Neuronal stem cell (in vitro differentiated cells): ENCODE data around the gene TTC32.
A peak's percentile ranks its signal among the peaks of the same experiment; 100 is the strongest.

Experiments used
- DNase-seq: peaks from one replicate; pipeline ENCODE4 v3.0.0-alpha.2; 2013; ENCODE audit warnings: low spot score
- H2AFZ ChIP-seq: one replicate; pipeline ENCODE4 v1.6.1; 2013; ENCODE audit warnings: mild to moderate bottlenecking, low read length, inconsistent platforms
- H2AK5ac ChIP-seq: 2 replicates; pipeline ENCODE4 v1.6.1; 2013; ENCODE audit warnings: low read depth, mild to moderate bottlenecking, inconsistent platforms, low read length, moderate library complexity, mixed read lengths
- H2BK120ac ChIP-seq: 2 replicates; pipeline ENCODE4 v1.6.1; 2013; ENCODE audit warnings: low read depth, mild to moderate bottlenecking, inconsistent platforms, low read length, moderate library complexity, mixed read lengths
- H2BK12ac ChIP-seq: one replicate; pipeline ENCODE4 v1.6.1; 2013; ENCODE audit warnings: low read length, inconsistent platforms
- H2BK15ac ChIP-seq: 2 replicates; pipeline ENCODE4 v1.6.1; 2013; ENCODE audit warnings: mild to moderate bottlenecking, low read length, inconsistent platforms, mixed read lengths
- H2BK5ac ChIP-seq: one replicate; pipeline ENCODE4 v1.6.1; 2013; ENCODE audit warnings: inconsistent platforms, mild to moderate bottlenecking, low read length, moderate library complexity
- H3K14ac ChIP-seq: one replicate; pipeline ENCODE4 v1.6.1; 2013; ENCODE audit warnings: low read length, inconsistent platforms
- H3K18ac ChIP-seq: 2 replicates; pipeline ENCODE4 v1.6.1; 2013; ENCODE audit warnings: low read length, inconsistent platforms
- H3K23ac ChIP-seq: 2 replicates; pipeline ENCODE4 v1.6.1; 2013; ENCODE audit warnings: low read depth, mild to moderate bottlenecking, mixed read lengths, low read length, inconsistent platforms; ENCODE audit not compliant: poor library complexity
- H3K27ac ChIP-seq: replicated peaks from 3 replicates; pipeline ENCODE4 v1.5.1; 2013; ENCODE audit warnings: low read length, inconsistent platforms
- H3K27me3 ChIP-seq, 3 experiments: 2 replicates each; pipeline ENCODE4 v1.6.1; 2013; ENCODE audit warnings: low read length in 3 of 3, mild to moderate bottlenecking in 2 of 3, inconsistent platforms in 1 of 3, low read depth in 1 of 3, mixed read lengths in 1 of 3, moderate library complexity in 1 of 3; ENCODE audit not compliant: control insufficient read depth in 3 of 3, insufficient read depth in 3 of 3
- H3K36me3 ChIP-seq, 2 donors: replicated peaks in 1 of 2; 2 replicates each; pipeline ENCODE4 v1.6.1; 2013; ENCODE audit warnings: low read length in 2 of 2; ENCODE audit not compliant: control insufficient read depth in 2 of 2, insufficient read depth in 2 of 2
- H3K4ac ChIP-seq: 2 replicates; pipeline ENCODE4 v1.6.1; 2013; ENCODE audit warnings: inconsistent platforms, mild to moderate bottlenecking, low read length, moderate library complexity
- H3K4me1 ChIP-seq, 2 donors: 1 replicate in 1 of 2; 2 replicates in 1 of 2; pipeline ENCODE4 v1.6.1; 2013; ENCODE audit warnings: low read length in 2 of 2, low read depth in 1 of 2; ENCODE audit not compliant: control insufficient read depth in 2 of 2, insufficient read depth in 1 of 2
- H3K4me2 ChIP-seq: one replicate; pipeline ENCODE4 v1.6.1; 2013; ENCODE audit warnings: mild to moderate bottlenecking, low read length, inconsistent platforms; ENCODE audit not compliant: insufficient read depth, poor library complexity, severe bottlenecking
- H3K4me3 ChIP-seq, 2 donors: 2 replicates each; pipeline ENCODE4 v1.5.1; 2013; ENCODE audit warnings: low read length in 2 of 2, mild to moderate bottlenecking in 2 of 2, inconsistent platforms in 1 of 2, moderate library complexity in 1 of 2
- H3K79me1 ChIP-seq: one replicate; pipeline ENCODE4 v1.6.1; 2013; ENCODE audit warnings: low read depth, mild to moderate bottlenecking, inconsistent platforms, low read length, moderate library complexity
- H3K9ac ChIP-seq: one replicate; pipeline ENCODE4 v1.6.1; 2013; ENCODE audit warnings: mild to moderate bottlenecking, low read depth, low read length, inconsistent platforms; ENCODE audit not compliant: poor library complexity
- H3K9me3 ChIP-seq, 2 donors: replicated peaks in 1 of 2; 2 replicates each; pipeline versions ENCODE3 to v1.6.1; 2013; ENCODE audit warnings: low read length in 2 of 2, mild to moderate bottlenecking in 2 of 2, inconsistent platforms in 1 of 2, low read depth in 1 of 2, mixed read lengths in 1 of 2, moderate library complexity in 1 of 2; ENCODE audit not compliant: control insufficient read depth in 2 of 2, insufficient read depth in 1 of 2
- H4K8ac ChIP-seq: one replicate; pipeline ENCODE4 v1.6.1; 2013; ENCODE audit warnings: low read depth, mild to moderate bottlenecking, inconsistent platforms, low read length, moderate library complexity
- H4K91ac ChIP-seq: one replicate; pipeline ENCODE4 v1.6.1; 2013; ENCODE audit warnings: low read length, low read depth, mild to moderate bottlenecking, inconsistent platforms; ENCODE audit not compliant: poor library complexity
- WGBS, 2 donors: extraction: QIAGEN DNeasy Blood & Tissue Kit; methylation state at CpG; one replicate each; pipeline ENCODE4 v1.1.7; 2013; ENCODE audit warnings: missing lambda C conversion rate in 2 of 2, mixed read lengths in 1 of 2; ENCODE audit not compliant: insufficient read length in 2 of 2, insufficient replicate concordance in 1 of 2; ENCODE audit errors: extremely low coverage in 2 of 2; 5-methylcytosine and 5-hydroxymethylcytosine counted together

Gene TTC32

DNA sequence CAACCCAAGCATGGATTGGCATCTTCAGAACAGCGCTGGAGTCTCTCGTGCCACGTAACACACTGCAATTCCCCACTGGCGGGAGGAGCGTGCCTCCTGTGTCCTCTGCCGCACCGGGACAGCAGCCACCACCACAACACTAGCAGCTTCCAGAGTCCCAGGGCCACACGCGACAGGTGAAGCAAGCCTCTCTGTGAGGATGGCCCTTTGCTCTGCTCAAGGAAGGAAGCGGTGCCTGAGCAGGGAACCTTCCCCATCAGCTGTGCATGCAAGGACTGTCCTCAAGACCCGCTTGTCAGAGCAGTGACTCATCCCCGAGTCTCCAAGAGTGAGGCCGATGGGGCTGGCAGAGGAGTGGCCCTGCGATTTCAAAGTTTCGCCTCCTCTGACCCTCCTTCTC is 44.0 kb downstream of the TTC32 start:
- Histone ChIP-seq H2AFZ (no peak overlapping the region), H3K23ac (peak overlapping the region; percentile 59), H3K4me1 (no peaks in the 10 kb centered on the region), H4K91ac (no peak overlapping the region), H2BK15ac (peak overlapping the region; percentile 13), H2BK5ac (no peak overlapping the region), H3K18ac (peak overlapping the region; percentile 72), H3K14ac (peak overlapping the region; percentile 73), H2AK5ac (no peak overlapping the region), H3K4me2 (no peak overlapping the region), H3K27ac (no peak overlapping the region), H3K4me3 (no peak overlapping the region), H3K79me1 (peaks cover 3% of the 10 kb centered on the region), H3K9ac (peak overlapping the region; percentile 57), H3K27me3 (peaks cover 0 to 46% (median 0%) of the 10 kb centered on the region in 3 experiments), H3K4ac (no peak overlapping the region), H2BK12ac (no peak overlapping the region), H3K9me3 (no peaks in the 10 kb centered on the region), H4K8ac (no peak overlapping the region), H3K36me3 (no peaks in the 10 kb centered on the region), H2BK120ac (no peak overlapping the region)
- no peak for DNase-seq
- WGBS, 2 donors: no CpG with 5 or more reads among the region's 15 CpGs

GRCh38 chr2:19857100-19857499 is 44.7 kb downstream of the TTC32 start:
- Histone ChIP-seq H3K27me3 (peaks cover 0 to 41% (median 0%) of the 10 kb centered on the region in 3 experiments), H3K79me1 (peaks cover 3% of the 10 kb centered on the region), H3K18ac (no peak overlapping the region), H3K23ac (no peak overlapping the region), H3K4ac (no peak overlapping the region), H3K4me2 (no peak overlapping the region), H2BK12ac (no peak overlapping the region), H2BK15ac (no peak overlapping the region), H4K8ac (no peak overlapping the region), H2BK120ac (no peak overlapping the region), H3K9ac (no peak overlapping the region), H3K4me1 (no peaks in the 10 kb centered on the region), H2BK5ac (no peak overlapping the region), H4K91ac (no peak overlapping the region), H3K36me3 (no peaks in the 10 kb centered on the region), H2AK5ac (no peak overlapping the region), H3K9me3 (no peaks in the 10 kb centered on the region), H3K27ac (no peak overlapping the region), H2AFZ (no peak overlapping the region), H3K4me3 (no peak overlapping the region), H3K14ac (no peak overlapping the region)
- no CpG with 5 or more reads among the region's 7 CpGs for WGBS, 2 donors
- DNase-seq: no peak

DNA sequence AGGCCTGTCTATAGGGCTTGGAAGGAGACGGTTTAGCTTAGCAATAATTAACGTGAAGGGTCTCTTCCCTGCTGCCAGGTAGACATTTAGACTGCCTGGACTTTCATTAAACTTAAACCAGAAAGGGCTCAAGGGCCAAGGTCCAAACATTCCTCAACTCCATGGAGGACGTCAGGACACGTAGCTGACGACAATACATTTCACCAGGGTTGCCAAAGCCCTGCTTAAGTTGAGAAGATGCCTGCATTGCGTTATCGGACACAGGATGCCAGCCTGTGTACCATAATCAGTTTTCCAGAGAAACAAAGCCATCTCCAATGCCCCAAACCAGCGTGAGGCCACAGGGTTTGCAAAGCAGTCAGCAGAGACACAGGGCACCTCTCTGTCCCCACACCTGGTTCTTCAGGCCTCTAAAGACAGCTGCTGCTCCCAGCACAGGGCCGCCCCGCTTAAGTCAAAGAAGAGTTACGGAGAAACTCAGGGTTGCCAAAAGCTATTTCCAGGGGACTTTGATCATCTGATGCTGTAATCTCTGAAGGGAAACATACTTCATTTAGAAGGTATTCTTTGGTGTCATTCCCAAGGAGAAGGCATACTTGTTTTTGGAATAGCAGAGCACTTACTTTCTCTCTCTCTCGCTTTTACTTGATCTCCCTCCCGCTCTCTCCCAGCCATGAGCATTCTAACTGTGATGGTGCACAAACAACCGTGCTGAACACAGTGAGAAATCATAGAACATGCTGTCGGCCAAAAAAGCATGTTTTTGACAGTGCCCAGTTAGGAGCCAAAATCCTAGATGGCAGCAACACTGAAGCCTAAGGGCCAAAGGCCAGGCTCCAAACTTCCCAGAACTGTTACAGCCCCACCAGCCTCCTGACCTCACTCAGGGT is 46.0 kb downstream of the TTC32 start:
- WGBS, 2 donors: no CpG with 5 or more reads among the region's 15 CpGs

More for the DNA sequence above, 46.0 kb downstream of the TTC32 start:
- peaks cover 3% of the 10 kb centered on the region for H3K79me1 ChIP-seq
- H4K8ac ChIP-seq: no peak overlapping the region
- peaks cover 0 to 6% of the 10 kb centered on the region in 2 donors for H3K4me1 ChIP-seq
- H3K4me2 ChIP-seq: no peak overlapping the region
- no peak overlapping the region for H2AFZ ChIP-seq
- H3K36me3 ChIP-seq: no peaks in the 10 kb centered on the region
- no peak overlapping the region for H3K18ac ChIP-seq
- H2BK15ac ChIP-seq: no peak overlapping the region
- no peak overlapping the region for H3K27ac ChIP-seq
- no peak overlapping the region for H2BK120ac ChIP-seq
- no peak overlapping the region for H3K23ac ChIP-seq
- H4K91ac ChIP-seq: no peak overlapping the region
- no peak overlapping the region for H3K4me3 ChIP-seq
- no peak overlapping the region for H2BK5ac ChIP-seq
- DNase-seq: no peak
- no peak overlapping the region for H2BK12ac ChIP-seq
- no peak overlapping the region for H3K14ac ChIP-seq
- no peak overlapping the region for H3K9ac ChIP-seq
- no peaks in the 10 kb centered on the region for H3K9me3 ChIP-seq
- peaks cover 0 to 46% (median 0%) of the 10 kb centered on the region in 3 experiments for H3K27me3 ChIP-seq
- H3K4ac ChIP-seq: no peak overlapping the region
- no peak overlapping the region for H2AK5ac ChIP-seq
